Thoracic aorta (tissue), 2 donors: ENCODE results near the gene PHAF1. TPM values are rescaled to one million over a fixed set of nuclear protein-coding genes. Genes with fewer than 3 reads are reported as not detected.

ENCODE experiments used
- ATAC-seq: fragments of 150-250 bp; one replicate; pipeline ENCODE4 v1.8.0; 2017; ENCODE audit warnings: low read depth; ENCODE audit not compliant: insufficient number of reproducible peaks, low FRiP score
- DNase-seq: peaks from one replicate; pipeline ENCODE4 v3.0.0-alpha.2; 2020; ENCODE audit warnings: low spot score
- H3K27ac ChIP-seq, 2 donors: fragments of 200-600 bp; sonication (generic); 1 replicate in 1 of 2; 2 replicates in 1 of 2; pipeline ENCODE4 v1.5.1; 2016; ENCODE audit warnings: mild to moderate bottlenecking in 2 of 2, moderate library complexity in 2 of 2
- H3K27me3 ChIP-seq: fragments of 200-600 bp; sonication (generic); replicated peaks from 2 replicates; pipeline ENCODE4 v1.6.0; 2016; ENCODE audit warnings: mild to moderate bottlenecking; ENCODE audit not compliant: insufficient read depth
- H3K36me3 ChIP-seq: fragments of 200-600 bp; sonication (generic); one replicate; pipeline ENCODE4 v1.5.1; 2016
- H3K4me1 ChIP-seq, 2 donors: fragments of 200-600 bp; sonication (generic); 1 replicate in 1 of 2; 2 replicates in 1 of 2; pipeline versions ENCODE4 v1.5.1 to v1.6.0; 2016; ENCODE audit warnings: low read depth in 2 of 2, mild to moderate bottlenecking in 1 of 2; ENCODE audit not compliant: control insufficient read depth in 1 of 2
- H3K4me3 ChIP-seq: fragments of 200-600 bp; sonication (generic); 2 replicates; pipeline ENCODE4 v1.5.1; 2016; ENCODE audit warnings: mild to moderate bottlenecking
- H3K9me3 ChIP-seq: fragments of 200-600 bp; sonication (generic); 2 replicates; pipeline ENCODE4 v1.5.1; 2016
- total RNA-seq, 2 donors: library from RNA; depleted of rRNA; stranded (reverse); fragments of >200 nt; gene quantifications; one replicate each; pipeline versions ENCODE4 v1.1.0 to v1.2.3, GENCODE V29; 2016
- TF ChIP-seq, protein P1 (sequence below): fragments of 200-600 bp; sonication (generic); IDR thresholded peaks from one replicate; pipeline ENCODE4 v1.5.1; 2019; ENCODE audit warnings: antibody characterized with exemption

The PHAF1 gene
- total RNA-seq, 2 donors from 2014 or later, result 15.6 to 27.2 TPM

DNA sequence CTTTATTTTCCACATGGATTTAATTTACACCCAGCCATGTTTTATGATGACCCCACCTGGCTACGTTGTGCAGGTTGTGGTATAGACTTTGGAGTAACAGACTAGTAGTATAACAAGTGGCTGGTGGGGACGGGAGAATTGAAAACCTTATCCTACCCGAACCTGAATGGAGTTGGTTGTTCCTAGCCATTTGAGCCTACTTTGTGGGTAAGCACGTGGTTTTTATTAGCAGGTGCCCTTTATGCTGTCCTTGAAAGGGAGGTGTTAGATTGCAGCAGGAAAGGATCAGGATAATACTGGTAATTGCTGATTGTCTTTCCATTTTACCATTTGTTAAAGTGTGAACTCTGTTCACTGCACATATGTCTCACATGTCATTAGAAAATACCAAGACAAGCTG is 31.9 kb upstream of the PHAF1 start:
- Histone ChIP-seq H3K4me1 (no peaks in the 10 kb centered on the region), H3K27ac (no peak overlapping the region), H3K36me3 (peaks cover 13% of the 10 kb centered on the region), H3K4me3 (no peak overlapping the region), H3K9me3 (no peaks in the 10 kb centered on the region), H3K27me3 (no peaks in the 10 kb centered on the region)
- TF ChIP-seq, protein P1, sequence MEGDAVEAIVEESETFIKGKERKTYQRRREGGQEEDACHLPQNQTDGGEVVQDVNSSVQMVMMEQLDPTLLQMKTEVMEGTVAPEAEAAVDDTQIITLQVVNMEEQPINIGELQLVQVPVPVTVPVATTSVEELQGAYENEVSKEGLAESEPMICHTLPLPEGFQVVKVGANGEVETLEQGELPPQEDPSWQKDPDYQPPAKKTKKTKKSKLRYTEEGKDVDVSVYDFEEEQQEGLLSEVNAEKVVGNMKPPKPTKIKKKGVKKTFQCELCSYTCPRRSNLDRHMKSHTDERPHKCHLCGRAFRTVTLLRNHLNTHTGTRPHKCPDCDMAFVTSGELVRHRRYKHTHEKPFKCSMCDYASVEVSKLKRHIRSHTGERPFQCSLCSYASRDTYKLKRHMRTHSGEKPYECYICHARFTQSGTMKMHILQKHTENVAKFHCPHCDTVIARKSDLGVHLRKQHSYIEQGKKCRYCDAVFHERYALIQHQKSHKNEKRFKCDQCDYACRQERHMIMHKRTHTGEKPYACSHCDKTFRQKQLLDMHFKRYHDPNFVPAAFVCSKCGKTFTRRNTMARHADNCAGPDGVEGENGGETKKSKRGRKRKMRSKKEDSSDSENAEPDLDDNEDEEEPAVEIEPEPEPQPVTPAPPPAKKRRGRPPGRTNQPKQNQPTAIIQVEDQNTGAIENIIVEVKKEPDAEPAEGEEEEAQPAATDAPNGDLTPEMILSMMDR, result no peak
- DNase-seq, result no peak
- no peak for ATAC-seq

DNA sequence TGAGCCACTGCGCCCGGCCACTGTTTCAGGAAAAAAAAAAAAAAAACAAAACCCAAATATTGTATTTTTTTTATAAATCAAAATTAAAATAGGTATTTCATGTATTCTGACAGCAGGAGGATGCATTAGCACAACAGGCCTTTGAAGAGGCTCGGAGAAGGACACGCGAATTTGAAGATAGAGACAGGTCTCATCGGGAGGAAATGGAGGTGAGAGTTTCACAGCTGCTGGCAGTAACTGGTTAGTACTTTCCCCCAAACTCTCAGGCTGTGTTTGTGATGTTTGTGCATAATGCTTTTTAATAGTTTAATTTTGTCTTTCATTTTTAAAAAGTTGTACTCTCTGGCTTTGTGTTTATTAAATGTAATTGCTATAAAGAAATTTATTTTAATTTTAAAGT is 27.6 kb upstream of the PHAF1 start:
- Histone ChIP-seq H3K27ac (no peak overlapping the region), H3K9me3 (no peaks in the 10 kb centered on the region), H3K4me1 (peaks cover 4 to 7% of the 10 kb centered on the region in 2 donors), H3K27me3 (no peaks in the 10 kb centered on the region), H3K4me3 (no peak overlapping the region), H3K36me3 (no peaks in the 10 kb centered on the region)
- no peak for ATAC-seq
- TF ChIP-seq, protein P1, result no peak
- DNase-seq, result no peak

DNA sequence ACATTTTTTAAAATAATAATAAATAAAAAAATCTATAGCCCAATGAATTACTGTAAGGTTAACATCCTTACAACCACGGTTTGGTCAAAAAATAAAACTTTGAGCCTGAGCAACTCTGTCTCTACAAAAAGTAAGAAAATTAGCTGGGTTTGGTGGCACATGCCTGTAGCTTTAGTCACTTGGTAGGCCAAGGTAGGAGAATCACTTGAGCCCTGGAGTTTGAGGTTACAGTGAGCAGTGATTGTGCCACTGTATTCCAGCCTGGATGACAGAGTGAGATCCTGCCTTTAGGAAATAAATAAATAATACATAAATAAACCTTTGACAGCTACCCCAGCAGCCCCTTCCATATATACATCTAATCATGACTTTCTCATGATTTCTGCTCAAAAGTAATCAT is 26.9 kb upstream of the PHAF1 start:
- Histone ChIP-seq H3K4me3 (no peak overlapping the region), H3K36me3 (no peaks in the 10 kb centered on the region), H3K9me3 (no peaks in the 10 kb centered on the region), H3K4me1 (peaks cover 7% of the 10 kb centered on the region in 2 donors), H3K27ac (no peak overlapping the region), H3K27me3 (no peaks in the 10 kb centered on the region)
- TF ChIP-seq, protein P1, result no peak
- ATAC-seq (no peak), DNase-seq (no peak)

DNA sequence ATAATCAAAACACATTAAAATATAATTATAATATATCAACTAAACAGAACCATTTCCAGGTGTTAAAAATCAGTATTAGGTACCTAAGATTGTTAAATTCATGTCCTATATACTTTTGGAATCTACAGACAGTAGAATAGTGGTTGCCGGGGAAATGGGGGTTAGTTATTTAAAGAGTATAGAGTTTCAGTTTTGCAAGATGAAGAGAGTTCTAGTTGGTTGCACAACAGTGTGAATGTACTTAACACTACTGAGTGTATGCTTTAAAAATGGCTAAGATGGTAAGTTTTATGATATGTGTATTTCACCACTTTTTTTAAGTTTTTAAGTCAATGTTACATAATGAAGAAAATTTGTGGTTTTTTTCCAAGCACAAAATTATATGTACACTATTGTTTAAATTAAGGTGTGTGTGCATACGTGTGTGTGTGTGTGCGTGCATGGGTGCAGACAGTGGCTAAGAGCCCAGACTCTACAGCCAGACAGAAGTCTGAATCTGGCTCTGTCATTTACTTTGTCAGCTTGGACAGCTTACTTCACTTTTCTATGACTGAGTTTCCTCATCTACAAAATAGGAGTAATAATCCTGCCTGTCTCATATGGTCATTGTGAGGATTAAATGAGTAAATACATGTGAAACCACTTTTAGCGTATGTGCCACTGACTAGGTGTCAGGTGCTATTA is 25.3 kb upstream of the PHAF1 start:
- TF ChIP-seq, protein P1, result no peak
- DNase-seq, result no peak
- Histone ChIP-seq H3K36me3 (no peaks in the 10 kb centered on the region), H3K27me3 (no peaks in the 10 kb centered on the region), H3K9me3 (no peaks in the 10 kb centered on the region), H3K4me3 (no peak overlapping the region), H3K27ac (no peak overlapping the region), H3K4me1 (peaks cover 7 to 10% of the 10 kb centered on the region in 2 donors)
- no peak for ATAC-seq

DNA sequence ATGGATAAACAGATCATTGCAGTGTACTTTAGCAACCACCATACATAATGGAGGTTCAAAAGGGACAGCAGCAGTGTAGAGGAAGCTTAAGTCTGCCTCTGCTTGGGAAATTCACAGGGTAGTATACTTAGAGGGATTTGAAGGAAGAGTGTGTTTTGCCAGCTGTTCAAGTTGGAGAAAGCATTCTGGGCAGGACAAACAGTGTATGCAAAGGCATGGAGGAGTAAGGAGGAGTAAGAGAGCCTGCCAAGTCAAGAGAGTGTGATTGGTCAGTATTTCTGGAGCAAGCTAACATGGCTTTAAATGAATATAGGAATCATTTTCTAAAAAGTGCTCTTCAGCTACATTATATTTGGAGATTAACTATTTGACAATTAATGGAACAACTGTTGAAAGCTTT is 22.9 kb upstream of the PHAF1 start:
- Histone ChIP-seq H3K27me3 (no peaks in the 10 kb centered on the region), H3K36me3 (no peaks in the 10 kb centered on the region), H3K9me3 (no peaks in the 10 kb centered on the region), H3K4me1 (peaks cover 7 to 22% of the 10 kb centered on the region in 2 donors), H3K4me3 (no peak overlapping the region), H3K27ac (no peak overlapping the region)
- no peak for ATAC-seq
- DNase-seq, result no peak
- TF ChIP-seq, protein P1, result no peak
